Heart right ventricle (tissue), 16 donors: ENCODE results near the gene LAMA5. TPM values are rescaled to one million over a fixed set of nuclear protein-coding genes. Genes with fewer than 3 reads are reported as not detected.
A peak's percentile ranks its signal among the peaks of the same experiment; 100 is the strongest.

Source experiments
- ATAC-seq, 8 donors: fragments of 200-7000 bp; cut with Tn5 transposase; one replicate each; pipeline ENCODE4 v1.9.1; 2020; ENCODE audit warnings: mild to moderate bottlenecking in 8 of 8, moderate library complexity in 8 of 8, moderate number of reproducible peaks in 1 of 8
- DNase-seq, 2 donors: peaks; one replicate each; pipeline ENCODE4 v3.0.0-alpha.2; 2020
- H3K27ac ChIP-seq, 10 donors: fragments of 200-600 bp; sonication (generic) in 2 of 10; one replicate each; pipeline versions ENCODE4 v1.5.0 to v1.8.0; 2020 to 2022; ENCODE audit warnings: mild to moderate bottlenecking in 3 of 10
- H3K27me3 ChIP-seq, 7 donors: fragments of 200-600 bp; one replicate each; pipeline ENCODE4 v1.8.0; 2021 to 2022; ENCODE audit warnings: mild to moderate bottlenecking in 2 of 7
- H3K36me3 ChIP-seq, 9 donors: fragments of 200-600 bp; sonication (generic) in 1 of 9; one replicate each; pipeline versions ENCODE4 v1.5.0 to v1.8.0; 2020 to 2022; ENCODE audit warnings: mild to moderate bottlenecking in 2 of 9
- H3K4me1 ChIP-seq, 9 donors: fragments of 200-600 bp; sonication (generic) in 1 of 9; one replicate each; pipeline versions ENCODE4 v1.5.0 to v1.8.0; 2020 to 2022; ENCODE audit warnings: mild to moderate bottlenecking in 4 of 9
- H3K4me3 ChIP-seq, 10 donors: fragments of 200-600 bp; sonication (generic) in 2 of 10; one replicate each; pipeline versions ENCODE4 v1.5.0 to v1.8.0; 2020 to 2022; ENCODE audit warnings: mild to moderate bottlenecking in 7 of 10, moderate library complexity in 2 of 10
- H3K9me3 ChIP-seq, 11 donors: fragments of 200-600 bp in 10 of 11; sonication (generic) in 2 of 11; one replicate each; pipeline versions ENCODE4 v1.5.0 to v1.8.0; 2013 to 2022; ENCODE audit warnings: mild to moderate bottlenecking in 2 of 11, control low read depth in 1 of 11, moderate library complexity in 1 of 11
- WGBS, 2 donors: extraction: QIAGEN DNeasy Blood & Tissue Kit; methylation state at CpG; one replicate each; pipeline ENCODE4 v1.1.7; 2013; ENCODE audit warnings: inconsistent platforms in 1 of 2; 5-methylcytosine and 5-hydroxymethylcytosine counted together
- intact Hi-C, 10 donors: fragments of 100-400 bp; cut with DNase I; formaldehyde crosslinking; loops; one replicate each; pipeline versions ENCODE4 v1.11.1 to v1.14.2; 2022
- polyA plus RNA-seq, 2 donors: library from polyadenylated mRNA; stranded (reverse); fragments of 200-250 nt; gene quantifications; one replicate each; pipeline ENCODE4 v1.2.3, GENCODE V29; 2013
- total RNA-seq, 10 donors: library from RNA; stranded (reverse); fragmentation: NEBNext Ultra II Directional in 3 of 10; extraction: Animal tissue kit (Norgen Biotek cat#: 25700) in 3 of 10; gene quantifications; one replicate each; pipeline versions ENCODE4 v1.2.1 to v1.2.4, GENCODE V29; 2021 to 2023
- TF ChIP-seq, protein P1 (sequence below), 9 donors: fragments of 200-600 bp; sonication (generic) in 2 of 9; IDR thresholded peaks; one replicate each; pipeline versions ENCODE4 v1.5.0 to v1.8.0; 2021 to 2022; ENCODE audit warnings: antibody characterized with exemption in 9 of 9, mild to moderate bottlenecking in 5 of 9, moderate library complexity in 1 of 9
- donor health status: Arrhythmogenic right ventricular cardiomyopathy.
- donor health status: ischemic (EF 13 %, LVEDD 7.1; RV severe dilation, severe dysfunction).
- donor health status: healthy with polysubstance abuse.
- donor health status: DM: no; HTN: yes; CAD: no.
- donor health status: DM: no; HTN: no; CAD: no.
- donor health status: ischemic (EF 25% LVEDD 6.9; RV normal size, moderate dysfunction).
- donor health status: ischemic (EF 25% LVEDD 5.7; RV mildly dilated, moderate dysfunction).
- donor health status: healthy.
- donor health status: DM: yes; HTN: yes; CAD: no.
- donor health status: Ischemic cardiomyopathy.
- donor health status: ischemic (EF 35%, LVEDD 5.7; RV mildly dilated, moderate dysfunction).
- donor health status: nonischemic (EF 11% LVEDD 7.7; RV severe dilation, severe dysfunction).
- donor health status: DM: yes; HTN: yes; CAD: no.
- donor health status: PGD.
- donor health status: ischemic (EF 29% LVEDD 5.4; RV normal size, mild dysfunction).
- donor health status: nonischemic (EF 23%, LVEDD 6.1; RV moderate dilation, normal function).

The LAMA5 gene
- total and polyA plus RNA-seq, 12 donors = 53.9 to 358 (median 76.5) TPM

DNA sequence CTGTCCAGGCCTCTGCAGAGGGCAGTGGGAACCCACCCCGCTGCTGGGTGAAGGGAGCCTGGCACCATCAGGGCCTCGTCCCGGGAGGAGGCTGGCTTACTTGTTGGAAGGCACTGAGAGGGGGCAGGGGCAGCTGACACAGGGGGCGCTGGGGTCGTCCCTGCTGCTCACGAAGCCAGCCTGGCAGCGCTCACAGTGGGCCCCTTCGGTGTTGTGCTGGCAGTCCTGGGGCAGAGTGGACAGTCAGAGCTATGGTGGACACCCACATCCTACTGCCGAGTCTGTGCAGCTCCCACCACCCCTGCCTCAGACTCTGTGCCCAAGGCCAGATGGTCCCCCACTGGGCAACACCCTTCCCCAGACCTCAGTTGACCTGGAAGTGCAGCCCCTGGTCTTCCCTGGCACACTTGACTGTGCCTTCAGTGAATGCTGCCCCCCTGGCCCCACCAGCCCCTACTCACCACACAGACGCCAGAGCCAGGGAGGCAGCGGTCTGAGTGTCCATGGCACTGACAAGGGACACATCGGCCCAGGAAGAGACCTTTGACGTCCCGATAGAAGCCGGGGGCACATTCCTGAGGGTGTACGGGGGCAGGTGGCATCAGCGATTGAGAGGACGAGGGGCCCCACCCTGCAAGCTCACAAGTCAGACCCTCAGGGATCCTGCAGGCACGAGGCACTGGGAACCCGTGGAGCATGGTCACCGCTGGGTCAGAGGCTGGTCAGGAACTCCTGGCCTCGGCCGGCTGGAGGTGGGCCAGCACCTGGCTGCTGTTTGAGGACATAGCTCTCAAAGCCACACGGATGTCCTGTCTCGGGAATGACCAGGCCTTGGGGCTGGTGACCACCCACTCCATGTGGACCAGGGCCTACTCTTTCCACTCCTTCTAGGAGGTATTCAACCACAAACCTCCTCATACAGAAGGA is 42.9 kb downstream of the LAMA5 start:
- WGBS, 2 donors = 81 to 84% methylated on average over 25 of the region's 25 CpGs
- H3K9me3 ChIP-seq = no peaks in the 10 kb centered on the region
- TF ChIP-seq, protein P1, sequence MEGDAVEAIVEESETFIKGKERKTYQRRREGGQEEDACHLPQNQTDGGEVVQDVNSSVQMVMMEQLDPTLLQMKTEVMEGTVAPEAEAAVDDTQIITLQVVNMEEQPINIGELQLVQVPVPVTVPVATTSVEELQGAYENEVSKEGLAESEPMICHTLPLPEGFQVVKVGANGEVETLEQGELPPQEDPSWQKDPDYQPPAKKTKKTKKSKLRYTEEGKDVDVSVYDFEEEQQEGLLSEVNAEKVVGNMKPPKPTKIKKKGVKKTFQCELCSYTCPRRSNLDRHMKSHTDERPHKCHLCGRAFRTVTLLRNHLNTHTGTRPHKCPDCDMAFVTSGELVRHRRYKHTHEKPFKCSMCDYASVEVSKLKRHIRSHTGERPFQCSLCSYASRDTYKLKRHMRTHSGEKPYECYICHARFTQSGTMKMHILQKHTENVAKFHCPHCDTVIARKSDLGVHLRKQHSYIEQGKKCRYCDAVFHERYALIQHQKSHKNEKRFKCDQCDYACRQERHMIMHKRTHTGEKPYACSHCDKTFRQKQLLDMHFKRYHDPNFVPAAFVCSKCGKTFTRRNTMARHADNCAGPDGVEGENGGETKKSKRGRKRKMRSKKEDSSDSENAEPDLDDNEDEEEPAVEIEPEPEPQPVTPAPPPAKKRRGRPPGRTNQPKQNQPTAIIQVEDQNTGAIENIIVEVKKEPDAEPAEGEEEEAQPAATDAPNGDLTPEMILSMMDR (IDR thresholded peaks at IDR 0.05) = no peak
- ATAC-seq (no peak), DNase-seq (peak in 1 of 2 donors; percentile 14)
- intact Hi-C loops = no loop called here
- H3K27me3 ChIP-seq = no peaks in the 10 kb centered on the region
- H3K4me1 ChIP-seq = no peaks in the 10 kb centered on the region
- H3K27ac ChIP-seq = no peak overlapping the region
- no peak overlapping the region for H3K4me3 ChIP-seq
- peaks cover 10 to 90% (median 72%) of the 10 kb centered on the region in 9 donors for H3K36me3 ChIP-seq

- no peak for ATAC-seq
- peak in 1 of 2 donors; percentile 8 for DNase-seq
- no peak overlapping the region for H3K27ac ChIP-seq
- TF ChIP-seq, protein P1 (IDR thresholded peaks at IDR 0.05) = no peak
- H3K36me3 ChIP-seq = peaks cover 3 to 90% (median 68%) of the 10 kb centered on the region in 9 donors
- H3K9me3 ChIP-seq = no peaks in the 10 kb centered on the region
- H3K27me3 ChIP-seq = no peaks in the 10 kb centered on the region
- intact Hi-C loops = no loop called here
- H3K4me3 ChIP-seq = no peak overlapping the region
- H3K4me1 ChIP-seq = no peaks in the 10 kb centered on the region
- 90 to 93% methylated on average over 48 to 52 of the region's 52 CpGs for WGBS, 2 donors
Measured at GRCh38 chr20:62323146-62323979, 43.7 kb downstream of the LAMA5 start.

- Histone ChIP-seq H3K27me3 (no peaks in the 10 kb centered on the region), H3K27ac (no peak overlapping the region), H3K4me3 (no peak overlapping the region), H3K36me3 (peaks cover 0 to 85% (median 62%) of the 10 kb centered on the region in 9 donors), H3K9me3 (no peaks in the 10 kb centered on the region), H3K4me1 (no peaks in the 10 kb centered on the region)
- TF ChIP-seq, protein P1 (IDR thresholded peaks at IDR 0.05) = no peak
- DNase-seq (peak in 1 of 2 donors; percentile 10), ATAC-seq (no peak)
- 92% methylated on average over 16 of the region's 16 CpGs for WGBS, 2 donors
- intact Hi-C loops = no loop called here
Measured at GRCh38 chr20:62322492-62323041, 44.5 kb downstream of the LAMA5 start.

- ATAC-seq = peak in 2 of 8 donors; percentile 1 to 4
- H3K27me3 ChIP-seq = no peaks in the 10 kb centered on the region
- no peak overlapping the region for H3K4me3 ChIP-seq
- no peak overlapping the region for H3K27ac ChIP-seq
- WGBS, 2 donors = 97 to 98% methylated on average over 16 of the region's 16 CpGs
- intact Hi-C loops = no loop called here
- peak in 1 of 2 donors; percentile 10 for DNase-seq
- H3K9me3 ChIP-seq = no peaks in the 10 kb centered on the region
- TF ChIP-seq, protein P1 (IDR thresholded peaks at IDR 0.05) = no peak
- no peaks in the 10 kb centered on the region for H3K4me1 ChIP-seq
- H3K36me3 ChIP-seq = peaks cover 0 to 85% (median 62%) of the 10 kb centered on the region in 9 donors
Measured at GRCh38 chr20:62321975-62322374, 45.1 kb downstream of the LAMA5 start.
